HepG2 (cell line): ENCODE results near the gene IRAK3. TPM values are rescaled to one million over a fixed set of nuclear protein-coding genes. Genes with fewer than 3 reads are reported as not detected.

Experiments
- ATRX ChIP-seq: sonication (generic); formaldehyde crosslinking; IDR thresholded peaks from 2 replicates; pipeline ENCODE4 v1.4.0; 2020; ENCODE audit warnings: missing genetic modification reagents, borderline replicate concordance
- BORCS8-MEF2B ChIP-seq: sonication (generic); formaldehyde crosslinking; IDR thresholded peaks from 2 replicates; pipeline ENCODE4 v1.8.0; 2022; ENCODE audit warnings: mild to moderate bottlenecking, missing genetic modification reagents
- CCAR2 ChIP-seq: fragments of 200-400 bp; formaldehyde crosslinking; optimal IDR thresholded peaks from 2 replicates; pipeline ENCODE3; 2018; ENCODE audit warnings: low read depth, mild to moderate bottlenecking, low read length, moderate library complexity
- GPBP1L1 ChIP-seq: sonication (generic); formaldehyde crosslinking; IDR thresholded peaks from 2 replicates; pipeline ENCODE4 v1.5.0; 2020; ENCODE audit warnings: mild to moderate bottlenecking, missing genetic modification reagents
- NFE2 ChIP-seq: sonication (generic); formaldehyde crosslinking; IDR thresholded peaks from 2 replicates; pipeline ENCODE4 v1.4.0; 2020; ENCODE audit warnings: missing genetic modification reagents
- PRPF4 ChIP-seq: fragments of 200-400 bp; formaldehyde crosslinking; IDR thresholded peaks from 2 replicates; pipeline ENCODE4 v1.6.1; 2016; ENCODE audit warnings: low read length, low read depth; ENCODE audit not compliant: poor library complexity, severe bottlenecking
- REPIN1 ChIP-seq: sonication (generic); formaldehyde crosslinking; IDR thresholded peaks from 2 replicates; pipeline ENCODE4 v1.8.0; 2022; ENCODE audit warnings: missing genetic modification reagents, low read depth, mild to moderate bottlenecking, borderline replicate concordance
- TFAP4 ChIP-seq: sonication (generic); IDR thresholded peaks from 2 replicates; pipeline ENCODE4 v1.6.1; 2016; ENCODE audit warnings: low read depth, borderline replicate concordance
- ZBTB25 ChIP-seq: IDR thresholded peaks from 2 replicates; pipeline ENCODE4 v1.6.1; 2018; ENCODE audit warnings: missing genetic modification reagents
- ZBTB4 ChIP-seq: sonication (generic); formaldehyde crosslinking; IDR thresholded peaks from 2 replicates; pipeline ENCODE4 v1.4.0; 2020; ENCODE audit warnings: missing genetic modification reagents, mild to moderate bottlenecking, borderline replicate concordance
- ZNF30 ChIP-seq: sonication (generic); formaldehyde crosslinking; IDR thresholded peaks from 2 replicates; pipeline ENCODE4 v1.5.0; 2020; ENCODE audit warnings: mild to moderate bottlenecking, missing genetic modification reagents
- ZNF580 ChIP-seq: IDR thresholded peaks from 2 replicates; pipeline ENCODE4 v1.6.1; 2016; ENCODE audit warnings: low read depth, borderline replicate concordance
- ZNF704 ChIP-seq: sonication (generic); formaldehyde crosslinking; IDR thresholded peaks from 2 replicates; pipeline ENCODE4 v1.8.1; 2023; ENCODE audit warnings: mild to moderate bottlenecking, inconsistent platforms, moderate library complexity, missing genetic modification reagents, borderline replicate concordance
- ZNF720 ChIP-seq: sonication (generic); formaldehyde crosslinking; IDR thresholded peaks from 2 replicates; pipeline ENCODE4 v1.4.0; 2020; ENCODE audit warnings: missing genetic modification reagents
- ZNF781 ChIP-seq: sonication (generic); formaldehyde crosslinking; IDR thresholded peaks from 2 replicates; pipeline ENCODE4 v1.5.1; 2020; ENCODE audit warnings: borderline replicate concordance, mild to moderate bottlenecking, missing genetic modification reagents; ENCODE audit errors: not compliant biosample characterization
- ZSCAN9 ChIP-seq: IDR thresholded peaks from 2 replicates; pipeline ENCODE4 v1.6.1; 2016; ENCODE audit warnings: borderline replicate concordance
- ZUFSP ChIP-seq: sonication (generic); formaldehyde crosslinking; IDR thresholded peaks from 2 replicates; pipeline ENCODE4 v1.9.0; 2021; ENCODE audit warnings: missing genetic modification reagents, mild to moderate bottlenecking, borderline replicate concordance
- polyA plus RNA-seq, 8 experiments: library from polyadenylated mRNA; depleted of rRNA in 3 of 8; stranded (reverse) in 7 of 8; unstranded in 1 of 8; fragments of >200 nt; fragmentation: Illumina TruSeq in 4 of 8; extraction: Trizol in 4 of 8; gene quantifications; 2 replicates each; pipeline versions ENCODE4 v1.2.1 to v1.2.3, GENCODE V29; 2011 to 2016; ENCODE audit warnings: low read depth in 4 of 8, missing spikeins in 1 of 8, mixed read lengths in 1 of 8; ENCODE audit not compliant: insufficient read depth in 1 of 8
- total RNA-seq, 5 experiments: library from RNA; depleted of rRNA; stranded (reverse); fragments of >200 nt; fragmentation: Illumina TruSeq; extraction: Trizol; gene quantifications; 2 replicates each; pipeline ENCODE4 v1.2.3, GENCODE V29; 2016; ENCODE audit warnings: low read depth in 1 of 5

IRAK3 gene
- total and polyA plus RNA-seq, 2 of the 13 experiments (the other 11 are each of a cell fraction or from before 2014, with no cell fraction given): 0.01 TPM; not detected in 1

- TF ChIP-seq ZNF720: no peak
- TF ChIP-seq ZUFSP (CRISPR knock-in tag): no peak
- TF ChIP-seq CCAR2: no peak
- TF ChIP-seq ZBTB4 (CRISPR knock-in tag): no peak
- TF ChIP-seq PRPF4: no peak
- TF ChIP-seq BORCS8-MEF2B (CRISPR knock-in tag): peak; percentile 68
- TF ChIP-seq NFE2: no peak
- TF ChIP-seq TFAP4: no peak
- peak; percentile 84; the same call in 1 of the 2 replicates for TF ChIP-seq ZNF704 (CRISPR knock-in tag)
- no peak for TF ChIP-seq ATRX (CRISPR knock-in tag)
- peak; percentile 19; the same call in 1 of the 2 replicates for TF ChIP-seq ZSCAN9
- TF ChIP-seq ZNF781: no peak
- TF ChIP-seq ZBTB25 (CRISPR knock-in tag): peak; percentile 79
- peak; percentile 20; the same call in 1 of the 2 replicates for TF ChIP-seq REPIN1
- no peak for TF ChIP-seq ZNF30 (CRISPR knock-in tag)
- no peak for TF ChIP-seq GPBP1L1 (CRISPR knock-in tag)
- TF ChIP-seq ZNF580 (CRISPR knock-in tag): 0 out of 2 replicates have a peak, but pooled peaks have one; percentile 34
Observed at GRCh38 chr12:66169221-66170170, 19.5 kb upstream of the IRAK3 start, which contains the start of gene TMBIM4 (continued).
